Smooth muscle cell (in vitro differentiated cells): ENCODE measurements around the gene FGF8. TPM values are rescaled to one million over a fixed set of nuclear protein-coding genes. Genes with fewer than 3 reads are reported as not detected.

Source experiments
- DNase-seq: peaks from one replicate; lab custom pipeline; 2025; ENCODE audit not compliant: unreplicated experiment; lab: John Stamatoyannopoulos, UW
- H2AFZ ChIP-seq: fragments of 200-600 bp; sonication (generic); 2 replicates; pipeline ENCODE4 v1.6.0; 2016; ENCODE audit warnings: antibody characterized with exemption, low read depth, mild to moderate bottlenecking
- H3F3A ChIP-seq: fragments of 200-600 bp; sonication (generic); 2 replicates; pipeline ENCODE4 v1.6.0; 2017; ENCODE audit warnings: antibody characterized with exemption, low read depth
- H3K27ac ChIP-seq: fragments of 200-600 bp; sonication (generic); 2 replicates; pipeline ENCODE4 v1.5.1; 2016; ENCODE audit warnings: low read depth, mild to moderate bottlenecking
- H3K27me3 ChIP-seq: fragments of 200-600 bp; sonication (generic); 2 replicates; pipeline ENCODE4 v1.6.1; 2016; ENCODE audit warnings: low read depth, mild to moderate bottlenecking
- H3K36me3 ChIP-seq: fragments of 200-600 bp; sonication (generic); 2 replicates; pipeline ENCODE4 v1.5.1; 2016; ENCODE audit warnings: low read depth
- H3K4me1 ChIP-seq: fragments of 200-600 bp; sonication (generic); 2 replicates; pipeline ENCODE4 v1.5.1; 2016; ENCODE audit warnings: low read depth
- H3K4me2 ChIP-seq: fragments of 200-600 bp; sonication (generic); 2 replicates; pipeline ENCODE4 v1.6.0; 2016; ENCODE audit warnings: mild to moderate bottlenecking
- H3K4me3 ChIP-seq: fragments of 200-600 bp; sonication (generic); 2 replicates; pipeline ENCODE4 v1.5.1; 2016; ENCODE audit warnings: mild to moderate bottlenecking
- H3K79me2 ChIP-seq: fragments of 200-600 bp; sonication (generic); 2 replicates; pipeline ENCODE4 v1.6.0; 2016; ENCODE audit warnings: low read depth, mild to moderate bottlenecking
- H3K9ac ChIP-seq: fragments of 200-600 bp; sonication (generic); 2 replicates; pipeline ENCODE4 v1.6.0; 2016; ENCODE audit warnings: low read depth
- H3K9me3 ChIP-seq: fragments of 200-600 bp; sonication (generic); replicated peaks from 2 replicates; pipeline ENCODE4 v1.5.1; 2016; ENCODE audit warnings: low read depth
- H4K20me1 ChIP-seq: fragments of 200-600 bp; sonication (generic); 2 replicates; pipeline ENCODE4 v1.6.0; 2016; ENCODE audit warnings: low read depth
- WGBS: methylation state at CpG from one replicate; pipeline ENCODE4 v1.1.7; 2016; ENCODE audit warnings: low lambda C conversion rate; 5-methylcytosine and 5-hydroxymethylcytosine counted together
- polyA plus RNA-seq: library from polyadenylated mRNA; unstranded; fragments of >200 nt; fragmentation: Nextera tagmentation; extraction: Ambion mirVana; gene quantifications from 2 replicates; pipeline ENCODE4 v1.2.1, GENCODE V29; 2016
- total RNA-seq: library from RNA; depleted of rRNA; stranded (reverse); fragments of >200 nt; gene quantifications from 2 replicates; pipeline ENCODE4 v1.2.3, GENCODE V29; 2014
- TF ChIP-seq, protein P1 (sequence below): fragments of 200-600 bp; sonication (generic); IDR thresholded peaks from 2 replicates; pipeline ENCODE4 v1.5.1; 2017; ENCODE audit warnings: borderline replicate concordance, mild to moderate bottlenecking, antibody characterized with exemption; ENCODE audit not compliant: insufficient read depth, poor library complexity, severe bottlenecking

Gene FGF8
- total and polyA plus RNA-seq, 2 experiments from 2014 or later, result not detected

DNA sequence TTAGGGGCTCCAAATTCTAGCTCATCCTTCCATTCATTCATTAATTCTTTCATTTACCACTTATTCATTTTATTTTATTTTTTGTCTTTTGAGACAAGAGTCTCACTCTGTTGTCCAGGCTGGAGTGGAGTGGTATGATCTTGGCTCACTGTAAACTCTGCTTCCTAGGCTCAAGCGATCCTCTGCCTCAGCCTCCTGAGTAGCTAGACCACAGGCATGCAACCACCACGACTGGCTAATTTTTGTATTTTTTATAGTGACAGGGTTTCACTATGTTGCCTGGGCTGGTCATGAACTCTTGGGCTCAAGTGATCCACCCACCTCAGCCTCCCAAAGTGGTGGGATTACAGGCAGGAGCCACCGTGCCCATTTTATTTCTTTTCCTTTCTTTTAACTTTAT is 31.6 kb downstream of the FGF8 start:
- Histone ChIP-seq H3K27me3 (peaks cover 4% of the 10 kb centered on the region), H2AFZ (no peak overlapping the region), H4K20me1 (no peaks in the 10 kb centered on the region), H3K4me1 (peaks cover 14% of the 10 kb centered on the region), H3K9me3 (no peaks in the 10 kb centered on the region), H3K4me3 (no peak overlapping the region), H3K9ac (no peak overlapping the region), H3K79me2 (no peaks in the 10 kb centered on the region), H3K27ac (no peak overlapping the region), H3K36me3 (no peaks in the 10 kb centered on the region), H3K4me2 (no peak overlapping the region), H3F3A (no peaks in the 10 kb centered on the region)
- TF ChIP-seq, protein P1, sequence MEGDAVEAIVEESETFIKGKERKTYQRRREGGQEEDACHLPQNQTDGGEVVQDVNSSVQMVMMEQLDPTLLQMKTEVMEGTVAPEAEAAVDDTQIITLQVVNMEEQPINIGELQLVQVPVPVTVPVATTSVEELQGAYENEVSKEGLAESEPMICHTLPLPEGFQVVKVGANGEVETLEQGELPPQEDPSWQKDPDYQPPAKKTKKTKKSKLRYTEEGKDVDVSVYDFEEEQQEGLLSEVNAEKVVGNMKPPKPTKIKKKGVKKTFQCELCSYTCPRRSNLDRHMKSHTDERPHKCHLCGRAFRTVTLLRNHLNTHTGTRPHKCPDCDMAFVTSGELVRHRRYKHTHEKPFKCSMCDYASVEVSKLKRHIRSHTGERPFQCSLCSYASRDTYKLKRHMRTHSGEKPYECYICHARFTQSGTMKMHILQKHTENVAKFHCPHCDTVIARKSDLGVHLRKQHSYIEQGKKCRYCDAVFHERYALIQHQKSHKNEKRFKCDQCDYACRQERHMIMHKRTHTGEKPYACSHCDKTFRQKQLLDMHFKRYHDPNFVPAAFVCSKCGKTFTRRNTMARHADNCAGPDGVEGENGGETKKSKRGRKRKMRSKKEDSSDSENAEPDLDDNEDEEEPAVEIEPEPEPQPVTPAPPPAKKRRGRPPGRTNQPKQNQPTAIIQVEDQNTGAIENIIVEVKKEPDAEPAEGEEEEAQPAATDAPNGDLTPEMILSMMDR, result no peak
- 69% methylated on average over 3 of the region's 3 CpGs for WGBS
- DNase-seq, result no peak

DNA sequence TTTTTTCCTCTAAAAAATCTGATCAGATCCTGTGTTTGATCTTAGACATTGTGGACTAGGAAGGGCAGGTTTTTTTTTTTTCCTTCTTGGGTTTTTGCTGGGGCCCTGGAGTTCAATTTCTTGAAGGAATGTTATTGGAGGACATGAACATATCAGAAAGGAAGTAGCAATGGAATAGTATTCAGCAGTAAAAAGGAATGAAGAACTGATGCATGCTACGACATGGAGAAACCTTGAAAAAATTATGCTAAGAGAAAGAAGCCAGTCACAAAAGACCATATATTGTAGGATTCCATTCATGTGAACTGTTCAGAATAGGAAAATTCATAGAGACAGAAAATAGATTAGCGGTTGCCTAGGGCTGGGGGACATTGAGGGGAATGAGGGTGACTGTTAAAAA is 34.0 kb downstream of the FGF8 start:
- 45% methylated on average over 2 of the region's 2 CpGs for WGBS
- DNase-seq, result no peak
- peaks cover 7% of the 10 kb centered on the region for H3K27me3 ChIP-seq
- no peak overlapping the region for H3K4me3 ChIP-seq
- no peaks in the 10 kb centered on the region for H3K36me3 ChIP-seq
- no peak overlapping the region for H3K27ac ChIP-seq
- H4K20me1 ChIP-seq, result no peaks in the 10 kb centered on the region
- H3K4me2 ChIP-seq, result no peak overlapping the region
- no peak overlapping the region for H2AFZ ChIP-seq
- H3K79me2 ChIP-seq, result no peaks in the 10 kb centered on the region
- no peak overlapping the region for H3K9ac ChIP-seq
- H3K9me3 ChIP-seq, result no peaks in the 10 kb centered on the region
- no peaks in the 10 kb centered on the region for H3F3A ChIP-seq
- TF ChIP-seq, protein P1, result no peak
- no peaks in the 10 kb centered on the region for H3K4me1 ChIP-seq

DNA sequence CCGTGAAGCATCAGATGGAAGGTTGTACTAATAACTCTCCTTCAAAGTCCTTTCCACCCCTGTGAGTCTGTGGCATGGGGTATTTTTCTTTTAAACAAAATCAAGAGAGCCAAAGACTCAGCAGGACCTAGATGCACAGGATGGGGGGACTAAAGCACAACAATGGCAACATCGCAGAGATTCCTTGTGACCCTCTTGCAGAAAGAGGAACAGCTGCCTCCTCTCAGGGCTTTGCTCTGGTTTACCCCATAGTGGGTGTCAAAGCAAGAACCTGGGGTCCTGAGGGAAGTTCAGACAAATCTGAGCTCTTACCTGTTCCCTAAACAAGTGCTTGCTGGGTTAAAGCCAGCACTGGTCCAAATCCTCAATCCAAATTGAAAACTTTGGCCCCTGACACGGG is 39.2 kb downstream of the FGF8 start:
- Histone ChIP-seq H3K36me3 (no peaks in the 10 kb centered on the region), H4K20me1 (no peaks in the 10 kb centered on the region), H3K79me2 (no peaks in the 10 kb centered on the region), H3K9me3 (no peaks in the 10 kb centered on the region), H3K27me3 (peaks cover 16% of the 10 kb centered on the region), H3F3A (no peaks in the 10 kb centered on the region), H3K4me1 (peaks cover 5% of the 10 kb centered on the region), H2AFZ (no peak overlapping the region), H3K27ac (no peak overlapping the region), H3K4me3 (no peak overlapping the region), H3K9ac (no peak overlapping the region), H3K4me2 (no peak overlapping the region)
- no peak for DNase-seq
- TF ChIP-seq, protein P1, result no peak
- WGBS, result 91% methylated on average over 3 of the region's 3 CpGs

DNA sequence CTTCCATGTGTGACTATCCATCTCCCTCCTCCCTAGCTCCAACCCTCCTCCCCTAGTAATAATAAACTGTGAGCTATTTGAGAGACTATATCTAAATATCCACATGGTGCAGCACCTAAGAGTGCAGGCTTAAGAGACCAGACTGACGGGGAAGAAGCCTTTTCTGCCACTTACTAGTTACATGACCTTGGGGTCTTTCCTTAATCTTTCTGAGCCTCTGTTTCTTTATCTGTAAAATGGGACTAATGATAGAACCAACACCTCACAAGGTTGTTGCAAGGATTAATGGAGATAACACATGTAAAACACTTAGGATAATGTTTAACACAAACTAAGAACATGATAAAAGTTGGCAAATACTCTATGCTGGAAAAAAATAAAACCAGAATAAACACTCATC is 43.8 kb downstream of the FGF8 start:
- H3K4me1 ChIP-seq, result peaks cover 5% of the 10 kb centered on the region
- TF ChIP-seq, protein P1, result no peak
- H3K9me3 ChIP-seq, result no peaks in the 10 kb centered on the region
- H3K4me2 ChIP-seq, result no peak overlapping the region
- 90% methylated on average over 1 of the region's 1 CpG for WGBS
- no peak overlapping the region for H3K27ac ChIP-seq
- no peaks in the 10 kb centered on the region for H3K36me3 ChIP-seq
- no peak overlapping the region for H3K9ac ChIP-seq
- H4K20me1 ChIP-seq, result no peaks in the 10 kb centered on the region
- H2AFZ ChIP-seq, result no peak overlapping the region
- H3F3A ChIP-seq, result no peaks in the 10 kb centered on the region
- peaks cover 9% of the 10 kb centered on the region for H3K27me3 ChIP-seq
- no peaks in the 10 kb centered on the region for H3K79me2 ChIP-seq
- H3K4me3 ChIP-seq, result no peak overlapping the region
- DNase-seq, result no peak
